NCI-H1105 treated with DMSO at 0.1 percent for 48 hours (cell line): ENCODE results near the gene ARMCX5.

Experiments used
- DNase-seq: peaks from one replicate; lab custom pipeline; 2025; lab: John Stamatoyannopoulos, UW

The ARMCX5 gene

DNA sequence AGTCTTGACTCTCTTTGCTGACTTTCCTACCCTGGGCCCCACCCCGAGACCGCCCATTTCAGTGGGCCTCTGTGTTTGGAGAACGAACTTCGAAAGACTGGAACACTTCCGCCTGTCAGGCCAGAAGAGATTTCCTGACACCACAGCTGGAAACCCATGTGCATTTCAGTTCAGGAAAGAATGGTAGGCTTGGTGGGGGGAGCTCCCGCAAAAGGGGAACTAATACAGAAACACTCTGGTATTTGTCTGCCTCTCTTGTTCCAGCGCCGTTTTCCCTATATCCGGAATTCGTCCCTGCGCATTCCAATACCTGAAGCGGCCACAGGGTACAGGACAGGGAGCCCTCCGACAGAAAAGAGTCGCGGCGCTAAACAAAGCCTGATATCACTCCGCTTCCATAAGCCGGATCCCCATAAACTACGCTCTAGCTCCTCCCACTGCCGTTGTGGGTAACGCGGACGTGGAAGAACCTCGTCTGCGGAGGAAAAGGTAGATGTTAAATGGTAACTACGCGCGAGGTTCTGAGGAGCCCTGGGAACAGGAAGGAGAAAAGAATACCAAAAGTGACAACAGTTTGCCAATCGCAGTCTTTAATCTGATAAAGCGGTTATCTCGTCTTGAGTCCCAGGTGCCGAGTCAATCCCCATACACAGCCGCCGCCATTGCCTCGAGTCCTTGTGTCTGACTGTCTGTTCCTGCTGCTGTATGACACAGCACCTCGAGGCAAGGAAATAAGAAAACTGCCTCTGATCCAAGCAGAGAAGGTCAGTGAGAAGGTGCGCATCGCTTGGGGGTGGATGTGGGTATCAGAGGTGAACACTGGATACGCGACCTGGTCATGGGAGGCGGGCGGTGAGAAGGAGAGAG, at the start of gene ARMCX5:
Gene ARMCX5, plus strand, starts transcription at position 432 of the 867 bp plus-strand sequence. CDS start 2,627 bp downstream, outside the sequence.
- DNase-seq, result peak; percentile 83

DNA sequence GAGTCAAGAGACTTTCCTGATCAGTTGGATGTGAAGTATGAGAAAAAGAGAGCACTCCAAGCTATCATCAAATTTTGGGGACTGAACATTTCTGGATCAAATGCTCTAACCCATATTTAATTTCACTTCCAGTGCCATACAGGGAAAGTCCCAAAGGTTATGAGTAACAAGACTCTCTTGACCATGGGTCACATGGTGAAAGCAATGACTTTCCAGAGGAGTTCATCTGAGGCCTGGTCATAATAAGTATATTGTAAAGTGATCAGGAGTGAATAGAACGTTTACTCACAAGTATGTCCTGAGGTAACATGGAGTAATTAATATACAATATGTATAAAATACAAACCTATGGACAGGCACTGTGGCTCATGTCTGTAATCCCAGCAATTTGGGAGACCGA, 40.7 kb upstream of the ARMCX5 start:
- DNase-seq, result no peak

DNA sequence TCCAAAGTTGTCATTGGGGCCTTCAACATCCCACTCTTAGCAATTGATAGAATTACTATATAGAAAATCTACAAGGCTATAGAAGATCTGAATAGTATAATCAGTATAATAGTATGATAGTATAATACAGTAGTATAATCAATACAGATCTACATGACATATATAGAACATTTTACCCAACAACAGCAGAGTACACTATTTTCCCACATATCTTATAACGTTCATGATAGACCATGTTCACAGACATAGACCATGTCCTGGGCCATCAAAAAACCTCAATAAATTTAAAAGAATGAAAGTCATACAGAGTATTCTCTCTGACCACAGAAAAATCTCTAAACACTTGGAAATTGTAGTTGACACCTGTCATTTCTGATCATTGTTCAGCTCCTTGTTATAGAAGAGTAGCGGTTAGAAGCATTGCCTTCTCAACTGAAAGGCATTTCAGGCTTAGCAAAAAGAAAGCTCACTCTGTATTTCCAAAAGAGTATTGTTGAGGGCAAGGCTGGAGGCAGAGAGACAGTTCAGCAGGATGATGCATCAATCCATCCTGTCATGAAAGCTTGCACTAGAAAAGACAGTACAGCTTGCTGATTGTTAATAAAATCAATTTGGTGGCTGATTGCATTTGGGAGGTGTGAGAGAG, 38.8 kb upstream of the ARMCX5 start:
- no peak for DNase-seq

DNA sequence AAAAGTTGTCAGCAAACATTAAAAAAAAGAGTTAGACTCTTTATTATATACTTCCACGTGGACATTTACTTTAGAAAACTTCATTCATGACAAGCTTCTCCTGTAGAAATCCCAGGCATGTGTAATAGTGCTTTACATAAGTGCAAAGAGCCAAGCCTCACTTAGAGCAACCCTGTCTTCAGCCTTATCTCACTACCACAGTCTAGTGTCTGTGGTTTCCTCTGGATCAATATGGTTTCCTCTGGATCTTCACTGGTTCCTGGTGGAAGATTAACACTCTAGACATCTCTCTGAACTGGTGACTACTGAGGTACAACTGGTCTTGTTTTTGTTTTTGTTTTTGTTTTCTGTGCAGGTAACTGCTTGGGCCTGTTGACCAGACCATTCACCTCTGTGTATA, 18.4 kb upstream of the ARMCX5 start:
- no peak for DNase-seq

DNA sequence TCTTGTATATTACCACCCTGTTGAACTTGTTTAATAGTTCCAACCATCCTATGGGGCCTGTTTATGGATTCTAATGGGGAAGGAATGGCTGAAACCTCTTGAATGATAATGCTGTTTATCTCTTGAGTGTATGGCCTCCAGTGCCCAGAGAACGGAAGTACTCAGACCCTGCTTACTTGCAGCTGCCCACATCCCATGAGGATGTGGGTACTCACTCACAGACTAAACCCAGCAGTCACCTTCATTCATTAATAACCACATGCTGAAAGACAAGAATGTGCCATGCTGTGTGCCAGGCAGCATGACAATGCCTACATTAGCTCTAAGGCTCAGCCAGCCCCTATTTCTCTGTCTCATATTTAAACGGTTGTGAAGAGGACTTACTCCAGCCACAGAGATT, 5.9 kb upstream of the ARMCX5 start:
- no peak for DNase-seq

DNA sequence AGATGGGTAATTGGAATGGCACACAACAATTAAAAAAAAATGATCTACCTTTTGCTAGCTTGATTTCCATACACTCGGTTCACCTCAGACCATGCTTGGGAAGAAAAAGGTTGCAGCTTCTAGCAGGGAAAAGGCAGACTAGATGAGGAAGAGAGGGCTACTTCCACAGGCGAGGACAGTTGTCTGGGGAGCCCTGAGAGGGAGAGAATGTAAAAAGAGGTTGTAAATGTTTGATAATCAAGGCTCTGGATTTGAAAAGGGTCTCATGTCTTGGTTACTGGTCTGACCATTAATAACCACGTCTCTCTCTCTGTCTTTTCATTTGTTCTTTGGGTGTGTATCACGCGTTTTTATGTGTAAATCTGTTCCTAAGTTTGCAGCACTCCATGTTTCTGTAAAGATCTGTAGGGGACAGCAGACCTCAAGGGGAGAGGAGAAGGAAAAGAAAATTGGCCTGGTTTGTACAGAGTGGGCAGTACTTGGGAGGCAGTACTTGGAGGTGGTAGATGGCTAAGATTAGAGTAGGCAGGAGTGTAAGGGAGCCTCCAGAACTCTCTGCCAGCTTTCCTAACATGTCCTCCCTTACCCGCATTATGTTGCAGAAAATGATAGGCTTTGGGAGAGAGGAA, 750 bp downstream of the ARMCX5 start:
- DNase-seq, result no peak

DNA sequence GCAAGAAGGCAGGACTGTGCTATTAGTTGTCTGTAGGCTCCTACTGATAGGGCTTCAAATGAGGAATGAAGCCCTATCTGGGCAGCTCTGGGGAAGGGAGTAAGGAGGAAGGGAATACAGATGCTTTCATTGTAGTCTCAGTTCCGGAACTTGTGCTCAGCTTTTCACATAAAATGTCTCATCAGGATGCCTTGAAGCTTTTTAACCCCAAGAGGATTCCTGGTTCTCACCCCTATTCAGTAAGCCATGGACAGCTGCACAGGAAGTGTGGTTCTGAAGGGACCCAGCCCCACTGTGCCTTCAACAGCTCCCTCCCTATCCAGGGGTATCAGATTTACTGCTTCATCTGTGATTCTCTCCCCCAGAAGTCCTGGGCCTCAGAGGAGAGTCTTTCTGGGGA, 5.0 kb downstream of the ARMCX5 start:
- no peak for DNase-seq

DNA sequence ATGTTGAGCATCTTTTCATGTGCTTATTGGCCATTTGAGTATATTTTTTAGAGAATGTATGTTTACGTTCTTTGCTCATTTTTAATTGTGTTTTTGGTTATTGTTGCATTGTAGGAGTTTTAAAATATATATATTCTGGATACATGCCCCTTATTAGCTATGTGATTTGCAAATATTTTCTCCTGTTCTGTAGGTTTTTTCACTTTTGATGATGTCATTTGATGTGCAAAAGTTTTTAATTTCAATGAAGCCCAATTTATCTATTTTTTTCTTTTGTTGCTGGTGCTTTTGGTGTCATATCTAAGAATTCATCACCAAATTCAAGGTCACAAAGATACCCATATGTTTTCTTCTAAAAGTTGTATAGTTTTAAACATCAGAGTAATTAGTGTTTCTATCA, 6.8 kb downstream of the ARMCX5 start:
- DNase-seq, result no peak

DNA sequence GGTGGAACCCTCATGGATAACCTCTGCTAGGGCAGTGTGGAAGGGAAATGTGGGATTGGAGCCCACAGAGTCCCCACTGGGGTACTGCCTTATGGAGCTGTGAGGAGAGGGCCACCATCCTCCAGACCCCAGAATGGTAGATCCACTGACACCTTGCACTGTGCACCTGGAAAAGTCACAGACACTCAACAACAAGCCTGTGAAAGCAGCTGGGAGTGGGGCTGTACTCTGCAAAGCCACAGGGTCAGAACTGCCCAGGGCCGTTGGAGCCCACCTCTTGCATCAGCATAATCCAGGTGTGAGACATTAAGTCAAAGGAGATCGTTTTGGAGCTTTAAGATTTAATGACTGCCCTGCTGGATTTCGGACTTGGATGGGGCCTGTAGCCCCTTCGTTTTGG, 11.6 kb downstream of the ARMCX5 start:
- no peak for DNase-seq

DNA sequence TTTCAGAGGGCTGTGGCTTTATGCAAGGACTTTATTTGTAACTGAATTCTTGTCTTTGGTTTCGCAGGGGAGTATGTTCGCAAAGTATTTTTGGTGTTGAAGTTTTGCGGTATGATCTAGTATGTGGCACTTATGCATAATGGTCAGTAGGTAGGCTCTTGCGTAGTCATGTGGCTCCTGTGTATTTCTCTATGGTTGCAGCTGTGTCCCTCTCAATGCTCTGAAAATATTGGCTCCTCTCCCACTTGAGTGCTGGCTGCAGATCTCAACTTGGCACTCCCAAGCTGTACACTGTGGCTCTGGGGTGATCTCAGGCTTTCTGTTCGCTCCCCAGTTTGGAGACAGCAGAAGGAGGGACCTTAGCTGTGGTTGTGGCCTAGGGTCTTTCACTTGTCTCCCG, 24.8 kb downstream of the ARMCX5 start:
- no peak for DNase-seq

DNA sequence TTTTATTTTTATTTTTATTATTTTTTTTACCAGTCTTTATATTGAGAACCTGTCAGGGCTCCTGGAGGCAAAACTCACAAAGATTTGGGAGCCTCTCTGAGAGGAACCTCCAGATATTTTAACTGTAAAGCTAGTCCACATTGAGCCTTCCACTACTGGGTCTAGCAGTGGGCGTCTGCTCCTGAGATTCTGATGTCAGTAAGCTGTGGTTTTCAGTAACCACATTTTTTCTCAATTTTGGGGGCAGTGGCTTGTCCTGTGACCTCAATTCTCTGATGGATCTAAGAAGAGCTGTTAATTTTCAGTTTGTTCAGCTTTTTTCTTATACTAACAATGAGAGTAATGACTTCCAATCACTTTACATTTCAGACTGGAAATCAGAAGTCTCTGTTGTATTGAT, 28.3 kb downstream of the ARMCX5 start:
- no peak for DNase-seq

DNA sequence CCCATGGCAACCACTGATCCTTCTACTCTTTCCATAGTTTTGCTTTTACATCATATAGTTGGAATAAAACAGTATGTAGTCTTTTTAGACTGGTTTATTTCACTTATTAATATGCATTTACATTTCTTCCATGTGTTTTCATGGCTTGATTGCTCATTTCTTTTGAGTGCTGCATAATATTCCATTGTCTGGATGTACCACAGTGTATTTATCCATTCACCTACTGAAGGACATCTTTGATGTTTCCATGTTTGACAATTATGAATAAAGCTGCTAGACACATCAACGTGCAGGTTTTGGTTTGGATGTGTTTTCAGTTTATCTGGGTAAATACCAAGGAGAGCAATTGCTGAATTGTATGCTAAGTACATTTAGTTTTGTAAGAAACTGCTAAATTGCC, 38.2 kb downstream of the ARMCX5 start:
- no peak for DNase-seq

DNA sequence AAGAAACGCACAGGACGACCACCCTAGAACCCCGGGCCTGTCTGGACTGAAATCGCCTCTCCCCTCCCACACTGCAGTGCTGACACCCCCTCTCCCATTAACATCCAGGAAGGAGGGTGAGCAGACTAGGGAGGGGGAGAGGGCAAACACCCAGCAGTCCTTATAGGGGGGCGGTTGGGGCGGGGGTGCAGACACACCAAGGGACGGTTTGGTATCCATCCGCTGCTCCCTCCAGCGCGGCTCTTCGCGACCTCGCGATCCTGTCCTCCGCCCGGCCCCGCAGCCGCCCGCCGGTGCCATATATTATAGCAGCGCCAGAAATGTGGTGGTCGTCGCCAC, 51.6 kb downstream of the ARMCX5 start:
- DNase-seq, result no peak

DNA sequence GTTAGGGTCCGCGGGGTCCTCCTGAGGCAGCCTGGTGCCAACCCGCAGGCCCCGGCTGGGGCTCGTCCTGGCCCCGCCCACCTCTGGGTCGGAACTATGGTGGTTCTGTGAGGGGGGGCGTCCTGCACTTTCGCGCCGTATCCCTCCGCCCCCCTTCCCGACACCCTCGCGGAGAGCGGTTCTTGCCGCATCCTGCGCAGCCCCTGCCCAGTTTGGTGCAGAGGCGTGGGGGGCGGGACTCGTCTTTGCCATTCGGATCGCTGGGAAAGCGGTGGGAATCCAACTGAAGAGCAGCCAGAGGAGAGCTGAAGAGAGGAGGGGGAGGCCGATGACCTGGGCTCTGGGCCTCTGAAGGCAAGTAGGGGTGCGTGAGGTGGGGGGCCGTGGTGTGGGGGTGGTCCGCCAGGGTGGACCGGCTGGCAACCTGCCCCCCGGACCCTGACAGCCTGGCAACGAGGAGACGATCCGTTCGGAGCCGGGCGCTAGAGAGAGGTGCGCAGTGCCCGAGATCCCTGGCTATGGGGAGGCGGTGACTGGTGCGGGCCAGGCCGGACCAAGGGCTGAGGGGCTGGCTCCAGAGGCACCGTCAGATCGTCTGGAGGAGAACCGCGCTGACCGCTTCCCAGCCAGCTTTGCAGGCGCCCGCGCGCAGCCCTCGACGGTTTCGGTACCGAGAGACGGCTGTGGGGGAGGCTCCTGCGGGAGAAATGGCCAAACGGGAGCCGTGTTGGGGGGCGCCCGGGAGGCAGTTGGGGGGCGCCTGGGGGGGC, 52.1 kb downstream of the ARMCX5 start, which contains the start of gene GPRASP1:
Gene GPRASP1, plus strand, starts transcription at position 242 of the 770 bp plus-strand sequence. CDS start 2,431 bp downstream, outside the sequence.
- DNase-seq, result peak; percentile 47

DNA sequence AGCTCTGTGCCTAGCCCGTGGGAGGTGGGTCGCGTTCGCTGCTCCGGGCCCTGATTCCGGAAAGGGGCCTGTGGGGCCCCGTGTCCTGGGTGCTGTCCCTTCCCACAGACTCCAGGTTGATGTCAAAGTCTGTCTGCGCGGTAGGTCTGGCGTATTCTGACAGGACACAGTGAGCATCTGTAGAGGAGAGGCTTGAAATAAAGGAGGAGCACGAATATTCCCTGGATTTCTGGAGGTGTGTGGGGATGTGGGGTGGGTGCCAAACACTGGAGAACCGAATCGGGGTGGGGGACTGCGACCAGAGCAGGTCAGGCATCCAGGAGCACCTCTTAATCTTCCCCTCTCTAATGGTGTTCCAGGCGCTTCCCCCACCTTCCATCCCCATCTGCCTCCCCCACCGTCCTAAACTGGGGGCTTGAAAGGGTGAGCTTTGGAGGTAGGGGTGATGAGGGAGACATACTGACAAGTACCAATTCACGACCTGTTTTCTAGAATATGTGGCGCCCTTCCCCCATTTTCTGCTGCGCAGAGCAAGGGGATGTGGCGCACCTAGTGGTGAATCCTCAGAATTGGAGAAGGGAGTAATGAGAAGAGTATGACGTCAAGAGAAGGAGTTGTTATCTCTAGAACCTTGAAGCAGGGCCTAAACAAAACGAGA, 52.8 kb downstream of the ARMCX5 start:
- DNase-seq, result peak; percentile 46
